BE2C (cell line): Measurements from ENCODE around the gene PRND.

Source experiments
- DNase-seq: peaks from one replicate; pipeline ENCODE4 v3.0.0-alpha.2; 2020
- H3K27me3 ChIP-seq: fragments of 250-450 bp; sonication (Bioruptor Pico); 2 replicates; pipeline ENCODE4 v1.5.1; 2020; ENCODE audit warnings: mild to moderate bottlenecking
- H3K36me3 ChIP-seq: fragments of 250-450 bp; sonication (Bioruptor Pico); 2 replicates; pipeline ENCODE4 v1.5.1; 2020; ENCODE audit warnings: mild to moderate bottlenecking
- H3K4me1 ChIP-seq: fragments of 250-450 bp; sonication (Bioruptor Pico); 2 replicates; pipeline ENCODE4 v1.5.1; 2020
- H3K4me3 ChIP-seq: 2 replicates; pipeline ENCODE4 v1.5.1; 2011; ENCODE audit warnings: low read depth, low read length
- H3K9me3 ChIP-seq: fragments of 250-450 bp; sonication (Bioruptor Pico); 2 replicates; pipeline ENCODE4 v1.5.1; 2020
- TF ChIP-seq, protein P1 (sequence below): IDR thresholded peaks from 2 replicates; pipeline ENCODE4 v1.5.1; 2012; ENCODE audit warnings: mild to moderate bottlenecking, low read depth, low read length

Gene PRND

DNA sequence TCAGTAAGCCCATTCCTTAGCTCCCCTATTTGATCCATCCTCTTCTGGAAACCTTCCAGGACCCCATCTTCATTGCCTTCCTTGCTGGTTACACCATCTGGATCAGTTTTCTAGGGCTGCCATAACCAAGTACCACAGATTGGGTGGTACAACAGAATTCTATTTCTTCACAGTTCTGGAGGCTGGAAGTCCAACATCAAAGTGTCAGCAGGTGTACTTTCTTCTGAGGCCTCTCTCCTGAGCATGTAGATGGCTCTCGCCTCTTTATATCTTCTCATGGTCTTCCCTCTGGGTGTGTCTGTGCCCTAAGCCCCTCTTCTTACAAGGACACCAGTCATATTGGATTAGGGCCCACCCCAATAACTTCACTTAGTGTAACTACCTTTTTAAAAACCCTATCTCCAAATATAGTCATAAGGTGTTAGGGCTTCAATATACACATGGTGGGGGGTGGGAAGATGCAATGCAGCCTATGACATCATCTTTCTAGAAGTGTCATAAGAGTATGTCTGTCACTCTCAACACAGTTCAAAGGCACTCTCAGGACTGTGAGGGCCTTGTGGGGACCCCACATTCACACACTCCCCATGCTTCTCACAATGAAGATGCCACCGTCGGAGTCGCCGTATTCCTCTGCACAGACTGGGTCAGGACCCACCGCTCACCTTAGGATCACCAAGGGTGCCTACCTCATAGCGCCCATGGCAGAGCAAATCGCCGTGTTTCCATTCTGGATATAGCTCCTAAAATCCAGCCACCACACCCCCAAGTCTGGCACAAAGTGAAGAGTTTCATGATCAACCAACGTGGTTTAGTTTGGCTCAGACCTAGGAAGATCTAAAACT lies 12.2 kb upstream of the PRND start:
- Histone ChIP-seq H3K9me3 (no peaks in the 10 kb centered on the region), H3K36me3 (no peaks in the 10 kb centered on the region), H3K27me3 (no peaks in the 10 kb centered on the region), H3K4me3 (no peak overlapping the region), H3K4me1 (no peaks in the 10 kb centered on the region)
- TF ChIP-seq, protein P1, sequence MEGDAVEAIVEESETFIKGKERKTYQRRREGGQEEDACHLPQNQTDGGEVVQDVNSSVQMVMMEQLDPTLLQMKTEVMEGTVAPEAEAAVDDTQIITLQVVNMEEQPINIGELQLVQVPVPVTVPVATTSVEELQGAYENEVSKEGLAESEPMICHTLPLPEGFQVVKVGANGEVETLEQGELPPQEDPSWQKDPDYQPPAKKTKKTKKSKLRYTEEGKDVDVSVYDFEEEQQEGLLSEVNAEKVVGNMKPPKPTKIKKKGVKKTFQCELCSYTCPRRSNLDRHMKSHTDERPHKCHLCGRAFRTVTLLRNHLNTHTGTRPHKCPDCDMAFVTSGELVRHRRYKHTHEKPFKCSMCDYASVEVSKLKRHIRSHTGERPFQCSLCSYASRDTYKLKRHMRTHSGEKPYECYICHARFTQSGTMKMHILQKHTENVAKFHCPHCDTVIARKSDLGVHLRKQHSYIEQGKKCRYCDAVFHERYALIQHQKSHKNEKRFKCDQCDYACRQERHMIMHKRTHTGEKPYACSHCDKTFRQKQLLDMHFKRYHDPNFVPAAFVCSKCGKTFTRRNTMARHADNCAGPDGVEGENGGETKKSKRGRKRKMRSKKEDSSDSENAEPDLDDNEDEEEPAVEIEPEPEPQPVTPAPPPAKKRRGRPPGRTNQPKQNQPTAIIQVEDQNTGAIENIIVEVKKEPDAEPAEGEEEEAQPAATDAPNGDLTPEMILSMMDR = no peak
- no peak for DNase-seq

DNA sequence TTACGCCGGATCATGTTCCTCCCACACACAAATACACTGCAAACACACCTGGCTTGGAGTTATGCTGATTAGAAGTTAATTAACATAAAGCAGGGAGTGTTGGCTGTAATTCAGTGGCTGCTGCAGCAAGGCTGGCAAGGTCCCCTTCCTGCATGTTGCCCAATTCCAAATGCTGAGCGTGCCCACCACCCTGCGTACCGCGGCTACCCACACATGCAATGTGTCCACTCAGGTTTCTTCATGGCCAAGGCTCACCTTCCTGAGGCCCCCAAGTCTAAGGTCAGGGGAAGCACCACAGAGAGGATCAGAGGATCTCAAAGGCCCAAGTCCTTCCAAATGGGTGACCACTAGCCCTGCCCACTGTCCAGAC lies 11.6 kb upstream of the PRND start:
- no peak for DNase-seq
- TF ChIP-seq, protein P1 = no peak
- Histone ChIP-seq H3K27me3 (no peaks in the 10 kb centered on the region), H3K4me3 (no peak overlapping the region), H3K36me3 (no peaks in the 10 kb centered on the region), H3K4me1 (no peaks in the 10 kb centered on the region), H3K9me3 (no peaks in the 10 kb centered on the region)

GRCh38 chr20:4711511-4711910 lies 10.2 kb upstream of the PRND start:
- Histone ChIP-seq H3K36me3 (no peaks in the 10 kb centered on the region), H3K4me3 (no peak overlapping the region), H3K27me3 (no peaks in the 10 kb centered on the region), H3K9me3 (no peaks in the 10 kb centered on the region), H3K4me1 (no peaks in the 10 kb centered on the region)
- TF ChIP-seq, protein P1 = no peak
- DNase-seq = no peak

DNA sequence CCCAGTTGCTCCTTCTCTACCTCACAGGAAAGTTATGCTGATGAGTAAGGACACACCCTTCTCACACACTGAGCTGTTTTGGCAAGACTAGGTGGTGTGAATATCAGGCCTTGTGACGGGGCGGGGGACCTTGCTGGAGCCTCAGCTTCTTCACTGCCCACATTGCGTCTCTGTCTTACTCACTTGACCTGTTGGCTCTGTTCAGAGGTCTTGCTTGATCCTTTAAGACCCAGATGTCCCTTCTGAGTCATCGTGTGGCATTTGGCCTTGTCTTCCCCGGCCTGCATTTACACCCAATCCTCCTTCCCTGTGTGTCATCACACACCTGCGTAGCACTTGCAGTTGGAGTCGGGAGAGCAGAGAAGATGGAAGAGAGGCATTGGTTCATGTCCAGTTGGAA lies 8.3 kb upstream of the PRND start:
- H3K27me3 ChIP-seq = no peaks in the 10 kb centered on the region
- H3K4me3 ChIP-seq = no peak overlapping the region
- DNase-seq = no peak
- TF ChIP-seq, protein P1 = no peak
- no peaks in the 10 kb centered on the region for H3K4me1 ChIP-seq
- H3K36me3 ChIP-seq = no peaks in the 10 kb centered on the region
- no peaks in the 10 kb centered on the region for H3K9me3 ChIP-seq

DNA sequence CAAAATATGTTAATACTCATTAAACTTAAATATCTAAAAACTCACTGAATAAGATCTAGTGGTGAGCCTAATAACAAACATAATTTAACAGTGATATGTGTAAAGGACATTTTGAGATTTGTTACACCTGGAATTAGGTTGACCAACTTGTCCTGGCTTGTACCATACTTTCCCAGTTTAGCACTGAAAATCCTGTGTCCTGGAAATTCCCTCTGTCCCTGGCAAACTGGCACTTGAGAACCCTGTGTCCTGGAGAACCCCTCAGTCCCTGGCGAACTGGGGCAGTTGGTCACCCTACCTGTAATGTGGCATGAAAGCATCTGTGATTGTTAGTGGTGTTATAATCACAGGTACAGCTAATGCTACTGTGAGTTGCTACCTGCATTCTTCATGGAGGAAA lies 6.9 kb upstream of the PRND start:
- H3K36me3 ChIP-seq = no peaks in the 10 kb centered on the region
- no peaks in the 10 kb centered on the region for H3K4me1 ChIP-seq
- H3K9me3 ChIP-seq = no peaks in the 10 kb centered on the region
- DNase-seq = no peak
- TF ChIP-seq, protein P1 = no peak
- H3K4me3 ChIP-seq = no peak overlapping the region
- no peaks in the 10 kb centered on the region for H3K27me3 ChIP-seq

- DNase-seq = no peak
- peaks cover 5% of the 10 kb centered on the region; the same call in 1 of the 2 replicates for H3K27me3 ChIP-seq
- no peak overlapping the region for H3K4me3 ChIP-seq
- no peaks in the 10 kb centered on the region for H3K4me1 ChIP-seq
- TF ChIP-seq, protein P1 = no peak
- H3K9me3 ChIP-seq = no peaks in the 10 kb centered on the region
- no peaks in the 10 kb centered on the region for H3K36me3 ChIP-seq
Observed at GRCh38 chr20:4717816-4718570, 3.7 kb upstream of the PRND start.
